ENCODE results near the gene MOXD1.

The MOXD1 gene

GRCh38 chr6:132382630-132383175 is 18.6 kb downstream of the MOXD1 start:
- ATAC-seq (ENCODE audit: low read depth) = no peak
- H3K4me3 ChIP-seq (ENCODE audit: severe bottlenecking) = no peak overlapping the region
- H3K27ac ChIP-seq (ENCODE audit: poor library complexity, severe bottlenecking) = no peak overlapping the region
- no peak for TF ChIP-seq CTCF (IDR thresholded peaks at IDR 0.05; ENCODE audit: poor library complexity, severe bottlenecking)
- H3K36me3 ChIP-seq (ENCODE audit: low read depth) = no peaks in the 10 kb centered on the region
- no peaks in the 10 kb centered on the region for H3K4me1 ChIP-seq (ENCODE audit: insufficient read depth, poor library complexity, severe bottlenecking)
- no peak for DNase-seq (ENCODE audit: low spot score)
- H3K27me3 ChIP-seq (ENCODE audit: insufficient read depth, poor library complexity, severe bottlenecking) = no peaks in the 10 kb centered on the region
- no peaks in the 10 kb centered on the region for H3K9me3 ChIP-seq (ENCODE audit: severe bottlenecking)

- no peak for DNase-seq (ENCODE audit: low spot score)
- H3K27me3 ChIP-seq (ENCODE audit: insufficient read depth, poor library complexity, severe bottlenecking) = no peaks in the 10 kb centered on the region
- no peak for ATAC-seq (ENCODE audit: low read depth)
- no peak overlapping the region for H3K27ac ChIP-seq (ENCODE audit: poor library complexity, severe bottlenecking)
- H3K4me3 ChIP-seq (ENCODE audit: severe bottlenecking) = no peak overlapping the region
- H3K4me1 ChIP-seq (ENCODE audit: insufficient read depth, poor library complexity, severe bottlenecking) = no peaks in the 10 kb centered on the region
- H3K9me3 ChIP-seq (ENCODE audit: severe bottlenecking) = no peaks in the 10 kb centered on the region
- H3K36me3 ChIP-seq (ENCODE audit: low read depth) = no peaks in the 10 kb centered on the region
- TF ChIP-seq CTCF (IDR thresholded peaks at IDR 0.05; ENCODE audit: poor library complexity, severe bottlenecking) = no peak
Measured at GRCh38 chr6:132381381-132381780, 19.9 kb downstream of the MOXD1 start.

- Histone ChIP-seq H3K4me1 (ENCODE audit: insufficient read depth, poor library complexity, severe bottlenecking) (no peaks in the 10 kb centered on the region), H3K27me3 (ENCODE audit: insufficient read depth, poor library complexity, severe bottlenecking) (no peaks in the 10 kb centered on the region), H3K36me3 (ENCODE audit: low read depth) (no peaks in the 10 kb centered on the region), H3K4me3 (ENCODE audit: severe bottlenecking) (no peak overlapping the region), H3K9me3 (ENCODE audit: severe bottlenecking) (no peaks in the 10 kb centered on the region), H3K27ac (ENCODE audit: poor library complexity, severe bottlenecking) (no peak overlapping the region)
- no peak for ATAC-seq (ENCODE audit: low read depth)
- TF ChIP-seq CTCF (IDR thresholded peaks at IDR 0.05; ENCODE audit: poor library complexity, severe bottlenecking) = no peak
- no peak for DNase-seq (ENCODE audit: low spot score)
Measured at GRCh38 chr6:132380358-132381029, 20.8 kb downstream of the MOXD1 start.

GRCh38 chr6:132369526-132369925 is 31.7 kb downstream of the MOXD1 start:
- TF ChIP-seq CTCF (IDR thresholded peaks at IDR 0.05; ENCODE audit: poor library complexity, severe bottlenecking) = no peak
- Histone ChIP-seq H3K27ac (ENCODE audit: poor library complexity, severe bottlenecking) (no peak overlapping the region), H3K27me3 (ENCODE audit: insufficient read depth, poor library complexity, severe bottlenecking) (no peaks in the 10 kb centered on the region), H3K4me3 (ENCODE audit: severe bottlenecking) (no peak overlapping the region), H3K4me1 (ENCODE audit: insufficient read depth, poor library complexity, severe bottlenecking) (no peaks in the 10 kb centered on the region), H3K9me3 (ENCODE audit: severe bottlenecking) (no peaks in the 10 kb centered on the region), H3K36me3 (ENCODE audit: low read depth) (no peaks in the 10 kb centered on the region)
- no peak for DNase-seq (ENCODE audit: low spot score)
- ATAC-seq (ENCODE audit: low read depth) = no peak

GRCh38 chr6:132368916-132369481 is 32.3 kb downstream of the MOXD1 start:
- TF ChIP-seq CTCF (IDR thresholded peaks at IDR 0.05; ENCODE audit: poor library complexity, severe bottlenecking) = no peak
- Histone ChIP-seq H3K9me3 (ENCODE audit: severe bottlenecking) (no peaks in the 10 kb centered on the region), H3K36me3 (ENCODE audit: low read depth) (no peaks in the 10 kb centered on the region), H3K4me1 (ENCODE audit: insufficient read depth, poor library complexity, severe bottlenecking) (no peaks in the 10 kb centered on the region), H3K27me3 (ENCODE audit: insufficient read depth, poor library complexity, severe bottlenecking) (no peaks in the 10 kb centered on the region), H3K4me3 (ENCODE audit: severe bottlenecking) (no peak overlapping the region), H3K27ac (ENCODE audit: poor library complexity, severe bottlenecking) (no peak overlapping the region)
- ATAC-seq (ENCODE audit: low read depth) (no peak), DNase-seq (ENCODE audit: low spot score) (no peak)

Measured in RWPE2 (cell line).